Body of pancreas (tissue), 4 donors: ENCODE results near the gene PPM1A. TPM values are rescaled to one million over a fixed set of nuclear protein-coding genes. Genes with fewer than 3 reads are reported as not detected.

Experiments used
- ATAC-seq: fragments of 150-250 bp; one replicate; pipeline ENCODE4 v1.9.1; 2016
- DNase-seq, 4 donors: peaks; one replicate each; pipeline ENCODE4 v3.0.0-alpha.2; 2019
- H3K27ac ChIP-seq, 4 donors: fragments of 200-600 bp; sonication (generic); 1 replicate in 3 of 4; 2 replicates in 1 of 4; pipeline versions ENCODE4 v1.5.1 to v1.6.1; 2016 to 2019; ENCODE audit warnings: mild to moderate bottlenecking in 1 of 4, mixed read lengths in 1 of 4, moderate library complexity in 1 of 4
- H3K27me3 ChIP-seq, 2 donors: fragments of 200-600 bp; sonication (generic); one replicate each; pipeline ENCODE4 v1.6.0; 2016; ENCODE audit warnings: mild to moderate bottlenecking in 1 of 2
- H3K36me3 ChIP-seq, 2 donors: fragments of 200-600 bp; sonication (generic); replicated peaks in 1 of 2; 2 replicates each; pipeline ENCODE4 v1.5.1; 2016; ENCODE audit warnings: low read depth in 2 of 2; ENCODE audit not compliant: insufficient read depth in 1 of 2
- H3K4me1 ChIP-seq: fragments of 200-600 bp; sonication (generic); one replicate; pipeline ENCODE4 v1.6.0; 2016
- H3K4me3 ChIP-seq, 2 donors: fragments of 200-600 bp; sonication (generic); 1 replicate in 1 of 2; 2 replicates in 1 of 2; pipeline ENCODE4 v1.5.1; 2016 to 2019
- H3K9me3 ChIP-seq, 3 donors: fragments of 200-600 bp; sonication (generic); 1 replicate in 2 of 3; 2 replicates in 1 of 3; pipeline ENCODE4 v1.5.1; 2016
- CTCF ChIP-seq, 7 experiments: fragments of 450-650 bp in 4 of 7; fragments of 200-600 bp in 3 of 7; sonication (generic) in 3 of 7; IDR thresholded peaks; one replicate each; pipeline ENCODE4 v1.5.1; 2016 to 2019; ENCODE audit warnings: antibody characterized with exemption in 7 of 7
- POLR2A ChIP-seq, 3 donors: fragments of 450-650 bp; IDR thresholded peaks; one replicate each; pipeline ENCODE4 v1.6.1; 2016; ENCODE audit warnings: antibody characterized with exemption in 3 of 3, mild to moderate bottlenecking in 2 of 3
- WGBS, 2 donors: methylation state at CpG; one replicate each; pipeline ENCODE4 v1.1.5; 2017; 5-methylcytosine and 5-hydroxymethylcytosine counted together
- intact Hi-C: fragments of 100-400 bp; cut with DNase I; formaldehyde crosslinking; loops from one replicate; pipeline ENCODE4 v1.15.1; 2023
- total RNA-seq, 2 donors: library from RNA; depleted of rRNA; stranded (reverse); fragments of >200 nt; gene quantifications; one replicate each; pipeline ENCODE4 v1.1.0, GENCODE V29; 2016

PPM1A gene
- total RNA-seq, 2 donors from 2014 or later: 12.5 to 24.1 TPM

GRCh38 chr14:60212503-60213371, 36.3 kb upstream of the PPM1A start:
- 83 to 85% methylated on average over 5 of the region's 5 CpGs for WGBS, 2 donors
- Histone ChIP-seq H3K27ac (no peak overlapping the region), H3K9me3 (no peaks in the 10 kb centered on the region), H3K27me3 (no peaks in the 10 kb centered on the region), H3K4me1 (no peaks in the 10 kb centered on the region), H3K4me3 (no peak overlapping the region), H3K36me3 (no peaks in the 10 kb centered on the region)
- ATAC-seq (no peak), DNase-seq (no peak)
- intact Hi-C loops: no loop called here
- TF ChIP-seq POLR2A (IDR thresholded peaks at IDR 0.05): no peak
- no peak for TF ChIP-seq CTCF (IDR thresholded peaks at IDR 0.05)

DNA sequence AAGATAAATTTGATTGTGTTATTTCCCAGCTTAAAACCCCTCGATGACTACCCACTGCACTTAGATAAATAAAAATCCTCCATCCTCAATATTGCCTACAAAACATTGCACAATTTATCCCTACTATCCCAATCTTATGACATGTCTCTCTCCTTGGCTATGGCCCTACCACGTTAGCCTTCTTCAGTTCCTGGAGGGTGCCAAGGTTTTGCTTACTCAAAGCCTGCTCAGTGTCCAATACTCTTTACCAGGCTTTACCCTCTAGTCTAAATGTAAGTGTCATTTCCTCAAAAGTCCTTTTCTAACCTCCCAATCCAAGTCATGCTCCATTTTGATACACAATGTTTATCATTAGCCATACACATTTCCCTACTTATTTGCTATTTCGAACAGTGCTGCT, 35.0 kb upstream of the PPM1A start:
- 84 to 85% methylated on average over 3 of the region's 3 CpGs for WGBS, 2 donors
- intact Hi-C loops: no loop called here
- no peaks in the 10 kb centered on the region for H3K27me3 ChIP-seq
- no peak for TF ChIP-seq CTCF (IDR thresholded peaks at IDR 0.05)
- no peak for TF ChIP-seq POLR2A (IDR thresholded peaks at IDR 0.05)
- DNase-seq: no peak
- no peak overlapping the region for H3K4me3 ChIP-seq
- H3K4me1 ChIP-seq: no peaks in the 10 kb centered on the region
- no peak for ATAC-seq
- H3K36me3 ChIP-seq: no peaks in the 10 kb centered on the region
- no peak overlapping the region for H3K27ac ChIP-seq
- H3K9me3 ChIP-seq: no peaks in the 10 kb centered on the region

DNA sequence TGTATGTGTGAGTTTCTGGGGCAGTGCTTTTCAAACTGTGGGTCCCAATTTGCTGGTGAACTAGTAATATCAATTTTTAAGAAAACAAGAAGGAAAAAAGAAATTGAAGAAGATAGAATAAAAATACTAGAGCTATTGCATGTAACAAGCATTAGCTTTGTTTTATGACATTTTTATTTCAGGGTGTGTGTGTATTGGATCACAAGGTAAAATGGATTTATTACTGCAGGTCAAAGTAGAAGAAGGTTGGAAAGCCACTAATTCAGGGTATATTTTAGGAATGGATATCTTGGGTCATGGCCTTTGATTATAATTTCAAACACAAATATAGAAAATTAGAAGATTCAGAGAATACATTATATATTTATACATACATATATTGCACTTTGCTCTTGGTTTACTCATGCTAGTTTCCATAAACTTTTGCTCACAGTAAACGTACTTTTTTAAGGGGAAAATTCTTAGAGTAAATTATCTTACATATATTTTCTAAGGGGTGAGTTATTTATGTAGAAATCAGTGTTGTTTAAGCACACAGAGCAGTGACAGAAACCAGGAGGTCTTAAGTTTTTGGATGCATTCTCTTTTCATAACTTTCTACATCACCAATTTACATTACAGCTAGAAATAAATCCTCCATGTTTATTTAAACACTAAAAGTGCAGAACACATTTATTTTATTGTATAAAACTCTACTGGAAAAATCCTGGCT, 34.5 kb upstream of the PPM1A start:
- H3K4me1 ChIP-seq: no peaks in the 10 kb centered on the region
- H3K9me3 ChIP-seq: no peaks in the 10 kb centered on the region
- WGBS, 2 donors: 39 to 45% methylated on average over 1 of the region's 1 CpG
- intact Hi-C loops: no loop called here
- H3K36me3 ChIP-seq: no peaks in the 10 kb centered on the region
- H3K4me3 ChIP-seq: no peak overlapping the region
- TF ChIP-seq POLR2A (IDR thresholded peaks at IDR 0.05) (no peak), CTCF (IDR thresholded peaks at IDR 0.05) (no peak)
- H3K27me3 ChIP-seq: no peaks in the 10 kb centered on the region
- no peak for DNase-seq
- no peak overlapping the region for H3K27ac ChIP-seq
- ATAC-seq: no peak

- intact Hi-C loops: no loop called here
- DNase-seq (no peak), ATAC-seq (no peak)
- H3K4me1 ChIP-seq: no peaks in the 10 kb centered on the region
- 38 to 48% methylated on average over 2 of the region's 2 CpGs for WGBS, 2 donors
- no peaks in the 10 kb centered on the region for H3K27me3 ChIP-seq
- no peak overlapping the region for H3K4me3 ChIP-seq
- H3K27ac ChIP-seq: no peak overlapping the region
- TF ChIP-seq POLR2A (IDR thresholded peaks at IDR 0.05) (no peak), CTCF (IDR thresholded peaks at IDR 0.05) (no peak)
- no peaks in the 10 kb centered on the region for H3K9me3 ChIP-seq
- H3K36me3 ChIP-seq: no peaks in the 10 kb centered on the region
Measured at GRCh38 chr14:60215127-60215444, 33.9 kb upstream of the PPM1A start.
